Measurements from ENCODE around the gene LPAR1.

LPAR1 gene, protein sequence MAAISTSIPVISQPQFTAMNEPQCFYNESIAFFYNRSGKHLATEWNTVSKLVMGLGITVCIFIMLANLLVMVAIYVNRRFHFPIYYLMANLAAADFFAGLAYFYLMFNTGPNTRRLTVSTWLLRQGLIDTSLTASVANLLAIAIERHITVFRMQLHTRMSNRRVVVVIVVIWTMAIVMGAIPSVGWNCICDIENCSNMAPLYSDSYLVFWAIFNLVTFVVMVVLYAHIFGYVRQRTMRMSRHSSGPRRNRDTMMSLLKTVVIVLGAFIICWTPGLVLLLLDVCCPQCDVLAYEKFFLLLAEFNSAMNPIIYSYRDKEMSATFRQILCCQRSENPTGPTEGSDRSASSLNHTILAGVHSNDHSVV

DNA sequence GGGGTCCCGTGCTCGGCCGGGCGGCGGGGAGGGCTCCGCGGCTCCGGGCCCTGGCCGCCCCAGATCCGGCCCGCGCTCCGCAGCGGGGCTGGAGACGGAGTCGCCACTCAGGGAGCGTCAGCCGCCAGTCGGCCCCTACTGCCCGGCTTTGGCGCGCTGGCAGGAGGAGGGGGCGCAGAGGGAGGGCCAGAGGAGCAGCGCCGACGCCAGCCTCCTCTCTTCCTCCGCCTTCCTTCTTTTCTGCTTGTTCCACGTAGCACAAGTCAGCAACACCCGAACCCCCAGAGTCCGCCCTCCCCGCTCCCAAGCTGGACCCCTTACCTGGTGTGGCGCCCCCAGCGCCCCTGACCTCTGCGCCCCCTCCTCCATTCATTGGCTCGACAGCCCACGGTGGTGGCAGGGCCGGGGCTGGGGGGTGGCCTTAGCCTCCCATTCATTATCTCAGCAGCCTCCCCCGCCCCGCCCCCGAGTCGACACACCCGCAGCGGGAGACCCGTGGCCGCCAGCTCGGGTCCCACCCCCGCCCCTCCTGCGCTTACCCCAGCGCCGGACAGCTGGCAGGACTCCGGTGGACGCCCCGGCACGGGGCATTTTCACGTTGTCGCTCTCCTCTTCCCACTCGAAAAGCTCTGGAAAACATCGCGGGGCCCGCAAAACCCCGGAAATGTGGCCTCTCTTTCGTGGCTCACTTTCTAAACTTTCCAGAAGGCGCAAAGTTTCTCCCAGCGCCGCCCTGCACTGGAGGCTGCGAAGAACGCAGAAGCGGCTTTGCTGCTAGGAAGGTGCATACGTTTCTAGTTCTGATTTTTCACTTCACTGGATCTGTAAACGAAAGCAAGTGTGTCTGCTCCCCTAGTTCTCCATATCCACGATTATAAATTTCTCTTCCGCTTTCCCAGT is at the start of gene LPAR1:
Gene LPAR1 (minus strand): TSS at position 140 of the 900 bp plus-strand sequence. CDS start 66,353 bp downstream, outside the sequence.
- no peak within 1 kb of the TSS for H3K27ac ChIP-seq
- TF ChIP-seq, protein P1, sequence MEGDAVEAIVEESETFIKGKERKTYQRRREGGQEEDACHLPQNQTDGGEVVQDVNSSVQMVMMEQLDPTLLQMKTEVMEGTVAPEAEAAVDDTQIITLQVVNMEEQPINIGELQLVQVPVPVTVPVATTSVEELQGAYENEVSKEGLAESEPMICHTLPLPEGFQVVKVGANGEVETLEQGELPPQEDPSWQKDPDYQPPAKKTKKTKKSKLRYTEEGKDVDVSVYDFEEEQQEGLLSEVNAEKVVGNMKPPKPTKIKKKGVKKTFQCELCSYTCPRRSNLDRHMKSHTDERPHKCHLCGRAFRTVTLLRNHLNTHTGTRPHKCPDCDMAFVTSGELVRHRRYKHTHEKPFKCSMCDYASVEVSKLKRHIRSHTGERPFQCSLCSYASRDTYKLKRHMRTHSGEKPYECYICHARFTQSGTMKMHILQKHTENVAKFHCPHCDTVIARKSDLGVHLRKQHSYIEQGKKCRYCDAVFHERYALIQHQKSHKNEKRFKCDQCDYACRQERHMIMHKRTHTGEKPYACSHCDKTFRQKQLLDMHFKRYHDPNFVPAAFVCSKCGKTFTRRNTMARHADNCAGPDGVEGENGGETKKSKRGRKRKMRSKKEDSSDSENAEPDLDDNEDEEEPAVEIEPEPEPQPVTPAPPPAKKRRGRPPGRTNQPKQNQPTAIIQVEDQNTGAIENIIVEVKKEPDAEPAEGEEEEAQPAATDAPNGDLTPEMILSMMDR (conservative IDR thresholded peaks at IDR 0.05) = no peak
- no peak for TF ChIP-seq ZFX (IDR thresholded peaks at IDR 0.05)

DNA sequence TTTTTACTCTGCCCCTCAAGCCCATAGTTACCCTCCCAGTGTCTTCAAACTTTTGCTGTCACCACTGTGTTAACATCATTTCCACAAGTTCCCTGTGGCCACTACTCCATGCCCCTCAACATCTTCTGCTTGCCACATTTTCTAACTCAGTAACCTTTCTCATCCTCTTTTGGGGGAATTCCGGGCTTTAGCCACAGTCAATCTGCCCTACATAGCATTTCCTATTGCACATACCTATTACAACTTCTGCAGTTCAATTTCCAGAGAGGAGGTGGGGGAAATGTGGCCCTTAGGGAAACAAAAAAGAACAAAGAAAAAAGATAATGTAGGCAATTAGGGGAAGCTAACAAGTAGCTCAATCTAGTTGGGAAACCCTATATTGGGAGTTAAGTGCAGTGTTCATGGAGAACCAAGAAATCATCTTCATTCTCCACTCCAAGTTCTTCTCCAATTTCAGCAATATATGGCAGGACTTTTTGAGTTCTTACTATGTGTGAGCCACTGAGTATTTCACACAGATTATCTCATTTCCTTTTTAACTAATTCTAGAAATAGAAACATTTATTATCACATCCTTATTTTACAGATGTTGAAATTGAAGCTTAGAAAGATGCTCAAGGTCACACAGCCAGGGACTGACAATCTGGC is 40.2 kb upstream of the LPAR1 start:
- no peak for TF ChIP-seq ZFX (IDR thresholded peaks at IDR 0.05)
- TF ChIP-seq, protein P1 (conservative IDR thresholded peaks at IDR 0.05) = no peak
- no peak overlapping the region for H3K27ac ChIP-seq

DNA sequence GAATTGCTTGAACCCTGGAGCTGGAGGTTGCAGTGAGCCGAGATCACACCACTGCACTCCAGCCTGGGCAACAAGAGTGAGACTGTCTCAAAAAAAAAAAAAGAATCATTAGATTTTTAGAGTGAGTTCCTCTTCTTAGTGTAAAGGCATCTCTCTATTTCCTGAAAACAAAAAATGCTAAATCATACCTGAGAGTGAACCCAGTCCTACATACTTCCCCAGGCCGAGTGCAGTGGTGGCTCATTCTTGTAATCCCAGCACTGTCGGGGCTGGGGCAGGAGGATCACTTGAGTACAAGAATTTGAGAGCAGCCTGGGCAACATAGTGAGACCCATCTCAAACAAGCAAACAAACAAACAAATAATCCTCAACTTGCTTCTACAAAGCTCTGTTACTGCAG is 38.2 kb upstream of the LPAR1 start:
- TF ChIP-seq ZFX (IDR thresholded peaks at IDR 0.05) = no peak
- TF ChIP-seq, protein P1 (conservative IDR thresholded peaks at IDR 0.05) = no peak
- H3K27ac ChIP-seq = no peak overlapping the region

DNA sequence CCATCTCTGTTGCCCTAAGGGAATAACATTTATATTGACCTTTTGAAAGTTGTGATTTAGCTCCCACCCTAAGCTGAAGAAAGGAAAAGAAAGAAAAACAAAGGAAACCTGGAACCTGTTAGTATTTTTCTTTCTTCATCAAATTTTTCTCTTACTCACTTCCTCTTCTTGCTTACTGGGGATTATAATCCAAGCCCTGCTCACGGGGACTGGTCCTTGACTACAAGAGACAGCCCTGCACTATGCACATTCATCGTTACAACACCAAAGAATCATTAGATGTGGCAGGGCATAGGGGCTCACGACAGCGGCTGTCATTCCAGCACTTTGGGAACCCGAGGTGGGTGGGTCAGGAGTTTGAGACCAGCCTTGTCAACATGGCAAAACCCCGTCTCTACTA is 37.8 kb upstream of the LPAR1 start:
- no peak overlapping the region for H3K27ac ChIP-seq
- TF ChIP-seq, protein P1 (conservative IDR thresholded peaks at IDR 0.05) = no peak
- TF ChIP-seq ZFX (IDR thresholded peaks at IDR 0.05) = no peak

DNA sequence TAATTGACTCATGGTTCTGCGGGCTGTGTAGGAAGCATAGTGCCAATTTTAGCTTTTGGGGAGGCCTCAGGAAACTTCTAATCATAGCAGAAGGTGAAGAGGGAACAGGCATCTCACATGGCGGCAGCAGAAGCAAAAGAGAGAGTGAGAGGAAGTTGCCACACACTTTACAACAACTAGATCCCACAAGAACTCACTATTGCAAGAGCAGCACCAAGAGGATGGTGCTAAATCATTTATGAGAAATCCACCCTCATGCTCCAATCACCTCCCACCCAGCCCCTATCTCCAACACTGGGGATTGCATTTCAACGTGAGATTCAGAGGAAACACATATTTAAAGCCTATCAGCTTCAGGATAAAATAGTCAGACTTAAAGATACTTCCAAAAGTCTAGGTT is 36.1 kb upstream of the LPAR1 start:
- TF ChIP-seq, protein P1 (conservative IDR thresholded peaks at IDR 0.05) = no peak
- no peak for TF ChIP-seq ZFX (IDR thresholded peaks at IDR 0.05)
- H3K27ac ChIP-seq = no peak overlapping the region

DNA sequence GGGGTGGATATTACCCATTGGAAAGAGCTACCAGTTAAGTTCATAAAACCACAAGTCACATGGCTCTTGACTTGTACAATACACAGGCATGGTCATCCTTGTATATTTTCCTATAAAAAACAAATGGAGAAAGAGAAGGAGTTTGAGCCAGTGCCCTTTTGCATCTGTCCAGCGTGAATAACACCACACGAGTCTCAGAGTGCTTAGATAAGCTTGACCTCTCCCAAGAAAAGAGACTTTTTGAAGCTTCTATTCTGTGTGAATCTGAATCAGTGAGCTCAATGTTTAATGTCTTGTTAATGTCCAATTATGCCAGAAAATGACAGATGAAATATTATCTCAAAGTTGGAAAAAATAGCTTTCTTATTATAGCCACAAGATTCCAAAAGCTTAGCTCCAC is 30.9 kb upstream of the LPAR1 start:
- no peak for TF ChIP-seq ZFX (IDR thresholded peaks at IDR 0.05)
- TF ChIP-seq, protein P1 (conservative IDR thresholded peaks at IDR 0.05) = no peak
- H3K27ac ChIP-seq = no peak overlapping the region
